ENCODE measurements around the gene PRKRIP1. TPM values are rescaled to one million over a fixed set of nuclear protein-coding genes. Genes with fewer than 3 reads are reported as not detected.

The PRKRIP1 gene
- total and polyA plus RNA-seq, 4 donors: 14.6 to 29.2 (median 23.6) TPM

DNA sequence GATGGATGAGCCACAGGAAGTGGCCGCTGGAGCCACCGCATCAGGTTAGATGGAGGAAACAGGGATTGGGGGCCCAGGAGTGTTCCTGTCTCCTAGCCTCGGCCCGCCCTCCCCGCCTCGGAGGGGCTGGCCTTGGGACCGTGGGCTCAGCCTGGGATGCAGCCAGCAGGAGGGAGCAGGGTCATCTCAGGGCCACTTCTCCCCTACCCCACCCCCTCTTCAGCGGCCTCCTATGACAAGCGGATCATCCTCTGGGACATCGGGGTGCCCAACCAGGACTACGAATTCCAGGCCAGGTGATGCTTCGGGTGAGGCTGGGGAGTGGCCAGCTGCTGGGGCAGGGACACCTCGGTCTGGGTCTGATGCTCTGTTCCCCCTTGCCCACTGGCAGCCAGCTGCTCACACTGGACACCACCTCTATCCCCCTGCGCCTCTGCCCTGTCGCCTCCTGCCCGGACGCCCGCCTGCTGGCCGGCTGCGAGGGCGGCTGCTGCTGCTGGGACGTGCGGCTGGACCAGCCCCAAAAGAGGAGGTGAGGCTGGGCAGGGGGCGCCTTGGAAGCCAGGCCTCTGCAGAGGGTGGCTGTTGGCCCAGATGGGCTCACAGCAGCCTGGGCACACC lies 73.3 kb downstream of the PRKRIP1 start:
- Histone ChIP-seq H3K9me3 (ENCODE audit: control insufficient read depth in 4 of 4, insufficient read depth in 3 of 4, low read length in 3 of 4) (no peaks in the 10 kb centered on the region), H3K27ac (ENCODE audit: low read depth in 1 of 2, low read length in 1 of 2) (no peak overlapping the region), H3K27me3 (ENCODE audit: control insufficient read depth in 3 of 3, insufficient read depth in 3 of 3, low read length in 2 of 3) (no peaks in the 10 kb centered on the region), H3K9ac (ENCODE audit: insufficient read depth in 1 of 2, low read length in 2 of 2) (no peak overlapping the region), H3K4me3 (no peak overlapping the region), H3K36me3 (ENCODE audit: control insufficient read depth in 4 of 4, insufficient read depth in 4 of 4, low read length in 4 of 4) (peaks cover 0 to 34% (median 2%) of the 10 kb centered on the region in 4 donors), H3K4me1 (ENCODE audit: control insufficient read depth in 5 of 5, insufficient read depth in 5 of 5, low read length in 5 of 5) (peaks cover 0 to 6% (median 3%) of the 10 kb centered on the region in 5 donors)
- TF ChIP-seq, protein P1, sequence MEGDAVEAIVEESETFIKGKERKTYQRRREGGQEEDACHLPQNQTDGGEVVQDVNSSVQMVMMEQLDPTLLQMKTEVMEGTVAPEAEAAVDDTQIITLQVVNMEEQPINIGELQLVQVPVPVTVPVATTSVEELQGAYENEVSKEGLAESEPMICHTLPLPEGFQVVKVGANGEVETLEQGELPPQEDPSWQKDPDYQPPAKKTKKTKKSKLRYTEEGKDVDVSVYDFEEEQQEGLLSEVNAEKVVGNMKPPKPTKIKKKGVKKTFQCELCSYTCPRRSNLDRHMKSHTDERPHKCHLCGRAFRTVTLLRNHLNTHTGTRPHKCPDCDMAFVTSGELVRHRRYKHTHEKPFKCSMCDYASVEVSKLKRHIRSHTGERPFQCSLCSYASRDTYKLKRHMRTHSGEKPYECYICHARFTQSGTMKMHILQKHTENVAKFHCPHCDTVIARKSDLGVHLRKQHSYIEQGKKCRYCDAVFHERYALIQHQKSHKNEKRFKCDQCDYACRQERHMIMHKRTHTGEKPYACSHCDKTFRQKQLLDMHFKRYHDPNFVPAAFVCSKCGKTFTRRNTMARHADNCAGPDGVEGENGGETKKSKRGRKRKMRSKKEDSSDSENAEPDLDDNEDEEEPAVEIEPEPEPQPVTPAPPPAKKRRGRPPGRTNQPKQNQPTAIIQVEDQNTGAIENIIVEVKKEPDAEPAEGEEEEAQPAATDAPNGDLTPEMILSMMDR (IDR thresholded peaks at IDR 0.05; ENCODE audit: control extremely low read depth, extremely low read depth): no peak
- ATAC-seq (ENCODE audit: insufficient read depth, low FRiP score): no peak
- DNase-seq: no peak
- 89 to 90% methylated on average over 23 to 24 of the region's 24 CpGs for WGBS, 2 donors

DNA sequence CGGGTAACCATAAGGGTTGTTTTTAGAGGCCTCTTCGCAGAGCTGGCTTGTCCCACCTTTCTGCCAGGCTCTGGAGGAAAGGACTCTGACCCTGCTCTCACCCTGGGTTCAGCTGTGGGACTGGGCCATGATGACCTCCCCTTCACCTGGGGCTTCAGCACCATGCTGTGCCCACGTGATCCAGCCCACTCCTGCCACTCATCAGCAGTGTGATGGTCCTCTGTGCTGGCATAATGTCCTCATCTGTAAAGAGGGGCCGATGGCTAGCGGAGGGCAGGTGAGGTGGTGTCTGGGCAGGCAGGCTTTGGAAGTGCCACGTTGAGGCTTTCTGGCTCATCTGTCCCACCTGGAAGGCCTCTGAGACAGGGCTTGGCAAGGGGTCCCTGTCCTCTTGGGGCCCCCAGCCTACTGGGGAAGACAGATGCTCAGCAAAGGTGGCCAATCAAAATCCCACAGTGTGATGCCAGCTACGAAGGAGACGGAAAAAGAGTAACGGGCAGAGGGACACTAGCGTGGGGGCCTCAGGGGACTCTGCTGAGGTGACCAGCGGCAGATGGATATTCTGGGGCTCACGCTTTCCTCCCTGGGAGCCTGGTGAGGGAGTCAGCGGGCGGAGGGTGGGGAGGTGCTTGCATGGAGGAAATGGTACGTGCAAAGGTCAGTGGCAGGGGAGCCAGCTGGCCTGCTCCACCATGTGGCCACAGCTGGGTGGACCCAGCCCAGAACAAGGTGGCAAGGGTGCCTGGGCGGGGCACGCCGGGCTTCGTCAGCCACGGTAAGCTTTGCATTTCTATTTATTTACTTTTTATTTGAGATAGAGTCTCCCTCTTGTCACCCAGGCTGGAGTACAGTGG lies 74.0 kb downstream of the PRKRIP1 start:
- Histone ChIP-seq H3K27ac (ENCODE audit: low read depth in 1 of 2, low read length in 1 of 2) (no peak overlapping the region), H3K4me3 (no peak overlapping the region), H3K4me1 (ENCODE audit: control insufficient read depth in 5 of 5, insufficient read depth in 5 of 5, low read length in 5 of 5) (peaks cover 0 to 6% (median 3%) of the 10 kb centered on the region in 5 donors), H3K36me3 (ENCODE audit: control insufficient read depth in 4 of 4, insufficient read depth in 4 of 4, low read length in 4 of 4) (peaks cover 0 to 34% (median 2%) of the 10 kb centered on the region in 4 donors), H3K9ac (ENCODE audit: insufficient read depth in 1 of 2, low read length in 2 of 2) (no peak overlapping the region), H3K27me3 (ENCODE audit: control insufficient read depth in 3 of 3, insufficient read depth in 3 of 3, low read length in 2 of 3) (no peaks in the 10 kb centered on the region), H3K9me3 (ENCODE audit: control insufficient read depth in 4 of 4, insufficient read depth in 3 of 4, low read length in 3 of 4) (no peaks in the 10 kb centered on the region)
- DNase-seq: no peak
- ATAC-seq (ENCODE audit: insufficient read depth, low FRiP score): no peak
- TF ChIP-seq, protein P1 (IDR thresholded peaks at IDR 0.05; ENCODE audit: control extremely low read depth, extremely low read depth): no peak
- WGBS, 2 donors: 76 to 85% methylated on average over 20 of the region's 20 CpGs

DNA sequence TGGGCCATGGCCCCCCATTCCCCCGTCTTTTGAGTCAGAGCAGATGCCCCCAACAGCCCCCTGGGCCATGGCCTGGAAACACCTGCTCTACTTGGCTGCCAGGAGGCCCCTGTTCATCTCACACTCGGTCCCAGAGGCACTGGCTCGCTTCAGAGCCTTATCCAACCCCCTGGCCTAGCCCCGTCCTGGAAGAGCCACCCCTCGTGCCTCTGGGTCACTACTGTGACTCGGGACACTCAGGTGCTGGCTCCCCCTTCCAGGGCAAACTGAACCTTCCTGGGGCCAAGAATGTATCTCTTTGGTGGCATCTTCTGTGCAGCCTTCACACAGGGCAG lies 75.6 kb downstream of the PRKRIP1 start:
- Histone ChIP-seq H3K9ac (ENCODE audit: insufficient read depth in 1 of 2, low read length in 2 of 2) (no peak overlapping the region), H3K4me3 (no peak overlapping the region), H3K36me3 (ENCODE audit: control insufficient read depth in 4 of 4, insufficient read depth in 4 of 4, low read length in 4 of 4) (peaks cover 0 to 34% (median 2%) of the 10 kb centered on the region in 4 donors), H3K4me1 (ENCODE audit: control insufficient read depth in 5 of 5, insufficient read depth in 5 of 5, low read length in 5 of 5) (no peaks in the 10 kb centered on the region), H3K9me3 (ENCODE audit: control insufficient read depth in 4 of 4, insufficient read depth in 3 of 4, low read length in 3 of 4) (no peaks in the 10 kb centered on the region), H3K27me3 (ENCODE audit: control insufficient read depth in 3 of 3, insufficient read depth in 3 of 3, low read length in 2 of 3) (no peaks in the 10 kb centered on the region), H3K27ac (ENCODE audit: low read depth in 1 of 2, low read length in 1 of 2) (no peak overlapping the region)
- no peak for DNase-seq
- TF ChIP-seq, protein P1 (IDR thresholded peaks at IDR 0.05; ENCODE audit: control extremely low read depth, extremely low read depth): no peak
- ATAC-seq (ENCODE audit: insufficient read depth, low FRiP score): no peak
- WGBS, 2 donors: 85 to 93% methylated on average over 6 of the region's 6 CpGs
